Ishikawa (cell line): ENCODE results near the gene BMP6.

Source experiments
- CEBPB ChIP-seq: IDR thresholded peaks from 2 replicates; pipeline ENCODE4 v1.6.1; 2012
- CREB1 ChIP-seq: IDR thresholded peaks from 2 replicates; pipeline ENCODE4 v1.6.1; 2012; ENCODE audit warnings: low read depth
- EGR1 ChIP-seq: IDR thresholded peaks from 2 replicates; pipeline ENCODE4 v1.6.1; 2012
- EP300 ChIP-seq: IDR thresholded peaks from 2 replicates; pipeline ENCODE4 v1.6.1; 2012; ENCODE audit warnings: borderline replicate concordance
- FOXM1 ChIP-seq: IDR thresholded peaks from 2 replicates; pipeline ENCODE4 v1.6.1; 2012; ENCODE audit warnings: low read depth, borderline replicate concordance
- MAX ChIP-seq: IDR thresholded peaks from 2 replicates; pipeline ENCODE4 v1.6.1; 2012
- NFIC ChIP-seq: IDR thresholded peaks from 2 replicates; pipeline ENCODE4 v1.6.1; 2012
- RAD21 ChIP-seq: IDR thresholded peaks from 2 replicates; pipeline ENCODE4 v1.6.1; 2012; ENCODE audit warnings: low read depth
- REST ChIP-seq: IDR thresholded peaks from 2 replicates; pipeline ENCODE4 v1.6.1; 2012; ENCODE audit warnings: low read depth, mild to moderate bottlenecking
- TAF1 ChIP-seq: IDR thresholded peaks from 2 replicates; pipeline ENCODE4 v1.6.1; 2012; ENCODE audit warnings: low read depth, mild to moderate bottlenecking
- TCF12 ChIP-seq: IDR thresholded peaks from 2 replicates; pipeline ENCODE4 v1.6.1; 2012; ENCODE audit warnings: low read depth
- TEAD4 ChIP-seq: IDR thresholded peaks from 2 replicates; pipeline ENCODE4 v1.6.1; 2012
- USF1 ChIP-seq: IDR thresholded peaks from 2 replicates; pipeline ENCODE4 v1.6.1; 2012
- YY1 ChIP-seq: IDR thresholded peaks from 2 replicates; pipeline ENCODE4 v1.6.1; 2012; ENCODE audit warnings: low read depth
- ZBTB7A ChIP-seq: IDR thresholded peaks from 2 replicates; pipeline ENCODE4 v1.6.1; 2012; ENCODE audit warnings: low read depth

The BMP6 gene

GRCh38 chr6:7879980-7880717, 154.2 kb downstream of the BMP6 start:
- no peak for TF ChIP-seq CEBPB
- no peak for TF ChIP-seq TCF12
- TF ChIP-seq FOXM1 = no peak
- no peak for TF ChIP-seq YY1
- TF ChIP-seq RAD21 = no peak
- TF ChIP-seq REST = no peak
- TF ChIP-seq ZBTB7A = no peak
- no peak for TF ChIP-seq USF1
- no peak for TF ChIP-seq TAF1
- no peak for TF ChIP-seq NFIC
- no peak for TF ChIP-seq MAX
- no peak for TF ChIP-seq EP300
- TF ChIP-seq EGR1 = no peak
- no peak for TF ChIP-seq CREB1
- TF ChIP-seq TEAD4 = no peak

GRCh38 chr6:7880718-7881107, 154.8 kb downstream of the BMP6 start:
- TF ChIP-seq YY1 = no peak
- no peak for TF ChIP-seq CREB1

GRCh38 chr6:7881765-7882500, 156.0 kb downstream of the BMP6 start:
- no peak for TF ChIP-seq CREB1
- TF ChIP-seq EP300 = no peak
- no peak for TF ChIP-seq MAX
- no peak for TF ChIP-seq FOXM1
- TF ChIP-seq ZBTB7A = no peak
- no peak for TF ChIP-seq TAF1
- no peak for TF ChIP-seq REST
- no peak for TF ChIP-seq RAD21
- no peak for TF ChIP-seq TEAD4
- TF ChIP-seq YY1 = no peak
- no peak for TF ChIP-seq TCF12

GRCh38 chr6:7882505-7883257, 156.8 kb downstream of the BMP6 start:
- no peak for TF ChIP-seq TAF1
- TF ChIP-seq REST = no peak
- no peak for TF ChIP-seq TCF12
- no peak for TF ChIP-seq CREB1
- no peak for TF ChIP-seq YY1
- no peak for TF ChIP-seq MAX
- TF ChIP-seq RAD21 = no peak
- TF ChIP-seq EP300 = no peak
- TF ChIP-seq FOXM1 = no peak
- TF ChIP-seq NFIC = no peak
- no peak for TF ChIP-seq EGR1
- TF ChIP-seq CEBPB = no peak
- TF ChIP-seq USF1 = no peak
- no peak for TF ChIP-seq TEAD4
- TF ChIP-seq ZBTB7A = no peak
